GM11168 (cell line): ENCODE results near the gene PLA2G2C.
"Not testable (repeated sequence)": the region's sequence is repeated elsewhere in the genome, so short reads cannot be mapped to it uniquely, and the experiment has no call there.

ENCODE experiments used
- in situ Hi-C: fragments of 300-500 bp; cut with MboI; formaldehyde crosslinking; loops from one replicate; pipeline ENCODE4 v1.12.0; 2022; ENCODE audit warnings: low sequenced_read_pairs; ENCODE audit not compliant: unreplicated experiment

PLA2G2C gene, protein sequence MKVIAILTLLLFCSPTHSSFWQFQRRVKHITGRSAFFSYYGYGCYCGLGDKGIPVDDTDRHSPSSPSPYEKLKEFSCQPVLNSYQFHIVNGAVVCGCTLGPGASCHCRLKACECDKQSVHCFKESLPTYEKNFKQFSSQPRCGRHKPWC

DNA sequence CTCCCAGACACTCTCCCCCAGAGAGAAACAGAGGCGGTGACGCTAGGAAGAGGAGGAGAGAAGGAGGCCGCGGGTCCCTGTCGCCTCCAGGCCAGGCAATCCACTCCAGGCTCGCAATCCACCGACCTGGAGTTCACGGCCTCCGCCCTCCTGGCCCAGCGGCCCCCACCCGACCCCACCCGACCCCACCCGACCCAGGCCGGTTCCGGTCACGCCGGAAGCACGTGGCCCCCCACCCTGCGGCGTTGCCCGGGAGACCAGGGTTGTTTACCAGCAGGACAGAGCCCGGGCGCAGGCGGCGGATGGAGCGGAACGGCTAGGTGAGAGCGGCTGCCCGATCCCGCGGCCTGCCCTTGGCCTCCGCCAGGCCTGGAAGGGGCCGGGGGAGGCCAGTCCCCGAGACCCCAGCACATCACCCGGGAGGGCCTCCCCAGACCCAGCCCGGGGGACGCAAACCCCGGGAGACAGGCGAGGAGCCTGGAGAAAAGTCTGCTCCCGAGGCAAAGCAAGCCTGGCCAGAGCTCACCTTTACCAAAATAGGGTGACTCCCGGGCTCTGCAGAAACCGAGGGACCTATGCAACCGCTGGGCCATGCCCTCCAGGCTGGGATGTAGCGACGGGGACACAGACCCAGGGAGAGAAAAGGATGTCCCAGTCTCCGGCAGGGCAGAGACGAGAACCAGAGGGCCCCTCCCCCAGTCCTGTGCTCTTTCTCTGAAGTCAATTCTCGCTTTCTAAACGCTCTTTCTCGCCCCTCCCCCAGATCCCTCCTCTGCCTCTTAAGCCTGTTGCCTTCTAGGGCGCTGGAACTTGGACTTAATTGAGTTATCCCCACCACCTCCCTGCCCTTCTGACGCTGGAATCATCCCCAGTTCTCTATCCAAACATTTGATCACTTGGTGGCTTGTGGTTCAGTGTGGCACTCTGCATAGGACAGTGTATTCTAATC is at the start of gene PLA2G2C, which contains the start of gene UBXN10:
Gene PLA2G2C, minus strand, starts transcription at position 685 of the 949 bp plus-strand sequence. CDS start 9,155 bp downstream, outside the sequence.
Gene UBXN10, plus strand, starts transcription at position 263 of the 949 bp plus-strand sequence. CDS start 4,466 bp downstream, outside the sequence.
- in situ Hi-C loops: no loop called here

DNA sequence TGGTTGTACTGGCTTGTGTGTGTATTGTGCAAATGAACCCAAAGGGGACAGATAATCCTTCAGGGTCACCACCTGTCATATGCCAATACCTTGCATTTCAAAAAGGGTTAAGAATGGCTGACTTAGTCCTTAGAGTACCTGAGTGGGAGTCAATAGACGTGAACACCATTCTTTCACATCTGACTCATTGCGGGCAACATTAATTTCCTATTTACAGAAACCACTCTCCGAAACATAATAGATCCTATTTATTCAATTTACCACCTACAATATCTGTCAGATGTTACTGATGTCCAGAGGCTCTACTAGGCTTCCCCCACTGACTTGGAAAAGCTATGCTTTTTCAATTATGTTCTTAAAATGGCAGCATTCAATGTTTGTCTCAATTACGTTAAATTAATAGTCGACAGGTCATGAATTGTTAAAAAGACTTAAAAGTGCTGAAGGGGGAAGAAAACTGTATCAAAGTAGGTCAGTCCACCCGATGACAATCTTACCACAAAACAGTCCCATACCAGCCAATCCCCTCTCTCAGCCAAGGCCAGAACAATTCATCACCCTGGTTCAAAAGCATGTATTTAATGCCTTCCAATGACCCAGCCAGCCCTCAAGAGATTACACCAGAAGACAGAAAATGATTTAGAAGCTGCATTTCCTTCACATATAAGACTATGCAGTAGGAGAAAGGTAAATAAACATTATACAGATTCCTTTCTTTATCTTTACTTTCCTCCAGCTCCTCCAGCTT is 48.6 kb upstream of the PLA2G2C start:
- in situ Hi-C loops: no loop called here

DNA sequence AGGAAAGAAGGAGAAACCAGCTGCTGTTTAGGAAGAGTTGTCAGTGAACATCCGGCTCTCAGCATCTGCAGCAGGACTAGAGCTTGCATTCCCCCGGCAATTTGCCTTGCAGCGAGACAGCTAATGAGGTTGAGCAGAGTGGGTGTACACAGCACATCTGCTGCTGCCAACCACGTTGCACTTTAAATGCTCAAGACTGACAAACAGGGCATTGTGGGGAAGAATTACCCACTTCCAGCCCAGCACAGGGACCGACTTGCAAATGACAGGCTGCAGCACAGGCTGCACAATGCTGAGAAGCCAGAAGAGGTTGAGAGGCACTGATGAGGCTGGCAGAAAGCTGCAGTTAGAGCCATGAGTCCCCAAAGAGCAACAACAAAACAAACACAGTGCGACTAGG is 47.5 kb upstream of the PLA2G2C start:
- in situ Hi-C loops: no loop called here

DNA sequence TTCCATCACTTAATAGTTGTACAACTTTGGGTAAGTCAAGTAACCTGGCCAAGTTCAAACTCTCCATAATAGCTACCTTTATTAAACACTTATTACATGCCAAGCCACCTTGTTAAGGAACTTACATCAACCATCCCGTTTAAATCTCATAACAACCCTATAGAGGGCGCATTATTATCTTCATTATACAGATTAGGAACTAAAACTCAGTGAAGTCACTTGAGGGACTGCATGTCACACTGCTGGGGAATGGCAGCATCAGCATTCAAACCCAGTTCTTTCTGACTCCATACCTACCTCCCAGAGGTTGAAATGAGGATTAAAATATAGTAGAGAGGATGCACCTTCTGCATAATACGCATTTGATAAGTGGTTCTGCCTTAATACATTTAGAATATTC is 47.1 kb upstream of the PLA2G2C start:
- in situ Hi-C loops: no loop called here

DNA sequence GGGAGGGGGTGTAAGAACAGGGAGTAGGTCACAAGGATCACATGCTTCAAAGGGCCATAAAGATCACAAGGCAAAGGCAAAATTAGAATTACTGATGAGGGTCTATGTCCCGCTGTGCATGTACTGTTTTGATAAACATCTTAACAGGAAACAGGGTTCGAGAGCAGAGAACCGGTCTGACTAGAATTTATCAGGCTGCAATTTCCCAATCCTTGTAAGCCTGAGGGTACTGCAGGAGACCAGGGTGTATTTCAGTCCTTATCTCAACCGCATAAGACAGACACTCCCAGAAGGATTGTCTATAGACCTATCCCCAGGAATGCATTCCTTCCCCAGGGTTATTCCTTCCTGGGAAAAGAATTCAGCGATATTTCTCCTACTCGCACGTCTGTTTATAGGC is 46.2 kb upstream of the PLA2G2C start:
- in situ Hi-C loops: not testable (repeated sequence)

DNA sequence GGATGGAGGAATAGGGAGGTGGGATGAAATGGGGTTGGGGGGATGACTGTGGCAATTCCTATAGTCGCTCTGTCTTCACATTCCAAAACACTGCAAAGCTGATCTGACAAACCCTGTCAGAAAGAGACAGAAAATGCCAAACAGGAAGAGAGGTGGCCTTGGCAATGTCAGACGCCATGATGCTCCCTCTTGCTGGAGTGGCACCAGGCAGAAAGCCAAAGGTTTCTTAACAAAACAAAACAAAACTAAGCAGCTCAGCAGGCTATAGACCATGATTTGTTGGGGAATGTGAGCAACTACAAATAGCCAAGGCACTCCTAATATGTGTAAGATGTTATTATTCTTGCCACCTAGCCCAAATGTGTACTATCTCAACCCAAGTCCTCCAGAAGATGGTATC is 42.9 kb upstream of the PLA2G2C start:
- in situ Hi-C loops: loop anchor here (10.0 kb wide), 1 partner anchor 266 kb away; no protein-coding TSS in a partner anchor

DNA sequence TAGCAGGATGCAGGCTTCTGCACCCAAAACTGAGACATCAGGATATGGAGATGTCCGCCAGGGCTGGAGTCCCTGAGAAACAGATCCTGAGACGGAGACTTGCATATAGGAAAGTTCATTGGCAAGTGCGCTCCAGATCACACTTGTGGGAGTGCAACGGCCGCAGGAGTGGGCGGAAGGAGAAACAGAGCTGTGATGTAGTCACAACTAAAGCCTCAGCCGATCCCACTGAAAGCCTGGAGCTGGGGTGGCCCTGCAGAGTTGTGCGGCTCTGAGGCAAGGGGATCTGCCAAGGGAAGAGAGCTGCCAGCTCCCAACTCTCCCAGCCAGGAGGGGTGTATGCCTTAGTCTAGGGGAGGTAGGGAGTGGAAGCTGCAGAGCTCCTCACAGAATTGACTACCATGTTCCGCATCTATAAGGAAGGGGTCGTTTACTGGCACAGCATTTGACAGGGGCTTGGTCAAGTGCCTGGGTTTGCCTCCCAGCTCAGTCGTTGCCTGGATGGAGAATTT is 42.1 kb upstream of the PLA2G2C start:
- in situ Hi-C loops: loop anchor here (10.0 kb wide), 1 partner anchor 266 kb away; no protein-coding TSS in a partner anchor

DNA sequence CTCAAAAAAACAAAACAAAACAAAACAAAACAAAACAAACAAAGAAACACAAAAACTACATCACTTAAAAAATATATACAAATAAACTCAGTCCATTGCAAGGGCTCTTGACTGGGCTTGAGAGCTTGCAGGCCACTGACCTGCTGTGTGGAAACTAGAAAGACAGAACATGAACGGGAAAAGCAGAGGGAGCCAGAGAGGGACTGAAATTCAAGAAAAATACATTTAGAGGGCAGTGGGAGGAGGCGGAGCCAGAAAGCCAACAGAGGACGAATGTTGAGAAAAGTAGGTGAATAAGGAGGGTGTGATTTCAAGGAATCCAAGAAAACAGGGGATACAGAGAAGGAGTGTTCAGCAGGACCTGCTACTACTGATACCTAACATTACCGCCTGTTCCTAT is 41.4 kb upstream of the PLA2G2C start:
- in situ Hi-C loops: loop anchor here (10.0 kb wide), 1 partner anchor 267 kb away; no protein-coding TSS in a partner anchor

DNA sequence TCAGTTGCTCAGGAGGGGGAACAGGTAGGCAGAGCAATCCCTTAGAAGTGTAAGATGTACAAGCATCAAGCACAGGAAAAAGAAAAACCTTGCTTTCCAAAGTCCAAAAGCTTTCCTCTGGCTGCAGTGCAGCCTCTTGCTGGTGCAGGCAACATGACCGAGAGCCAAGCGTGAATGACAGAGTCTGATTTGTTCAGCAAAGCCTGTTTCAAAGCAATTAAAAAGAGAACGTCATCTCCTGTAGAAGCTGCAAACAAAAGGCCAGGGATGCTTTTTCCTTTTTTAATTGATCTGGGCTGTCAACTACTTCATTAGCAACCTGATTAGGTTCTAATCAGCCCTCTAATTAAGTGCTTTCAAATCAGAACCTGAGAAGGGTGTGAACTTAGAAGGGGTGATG is 38.2 kb upstream of the PLA2G2C start:
- in situ Hi-C loops: loop anchor here (10.0 to 25.0 kb wide), 3 partner anchors 213 to 413 kb away; partner anchors contain the start of gene PINK1

DNA sequence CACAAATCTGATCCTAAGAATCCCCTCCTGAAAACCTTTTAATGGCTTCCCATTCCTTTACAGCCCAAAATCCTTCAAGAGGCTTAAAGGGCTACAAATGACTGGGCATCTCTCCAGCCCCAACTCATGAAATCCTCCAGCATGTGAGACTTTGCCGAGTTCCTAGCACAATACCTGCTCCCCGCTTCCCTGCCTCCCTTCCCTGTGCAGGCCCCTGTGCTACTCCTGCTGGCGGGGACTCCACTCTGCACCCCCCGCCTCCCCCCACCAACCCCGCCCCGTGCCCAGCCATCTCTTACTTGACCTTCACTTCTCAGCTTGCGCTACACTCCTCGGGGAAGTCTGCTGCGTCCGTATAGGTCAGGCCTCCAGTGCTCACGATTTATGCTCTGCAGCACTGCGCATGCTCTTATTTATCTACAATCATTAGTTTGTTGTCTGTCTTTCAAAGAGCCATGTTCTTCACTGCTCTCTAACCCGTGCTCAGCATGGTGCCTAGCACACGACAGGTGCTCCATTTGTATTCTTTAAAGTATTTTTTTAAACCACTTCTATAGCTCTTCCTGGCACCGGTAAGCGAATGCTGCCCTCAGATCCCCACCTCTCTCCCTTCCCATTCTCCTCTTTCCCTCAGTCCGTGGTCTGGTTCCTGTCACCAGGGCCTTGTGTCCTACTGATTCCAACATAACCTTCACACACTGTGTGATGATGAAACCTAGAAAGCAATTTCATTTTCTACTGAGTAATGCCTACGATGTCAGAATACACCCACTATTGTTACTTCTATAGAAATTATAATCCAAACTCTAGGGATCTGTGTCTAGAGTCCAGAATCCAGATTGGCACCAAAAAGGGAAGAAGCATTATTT is 37.5 kb upstream of the PLA2G2C start:
- in situ Hi-C loops: loop anchor here (10.0 to 25.0 kb wide), 3 partner anchors 214 to 414 kb away; partner anchors contain the start of gene PINK1

DNA sequence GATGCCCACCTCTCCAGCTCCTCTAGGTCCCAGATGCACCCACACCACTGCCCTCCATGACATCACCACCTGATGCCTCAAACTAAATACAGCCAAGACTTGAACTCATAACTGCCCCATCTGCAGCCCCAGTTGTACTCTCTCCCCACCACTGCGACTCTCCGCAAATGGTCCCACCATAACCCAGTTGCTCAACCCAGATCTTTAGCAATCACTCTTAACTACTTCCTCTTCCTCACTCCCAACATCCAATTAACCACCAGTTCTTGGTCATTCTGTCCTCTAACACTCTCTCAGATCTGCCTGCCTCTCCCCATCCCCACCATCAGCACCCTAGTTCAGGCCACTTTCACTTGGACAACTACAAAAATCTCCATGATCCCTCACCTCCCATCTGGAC is 36.8 kb upstream of the PLA2G2C start:
- in situ Hi-C loops: loop anchor here (10.0 to 25.0 kb wide), 3 partner anchors 214 to 414 kb away; partner anchors contain the start of gene PINK1

DNA sequence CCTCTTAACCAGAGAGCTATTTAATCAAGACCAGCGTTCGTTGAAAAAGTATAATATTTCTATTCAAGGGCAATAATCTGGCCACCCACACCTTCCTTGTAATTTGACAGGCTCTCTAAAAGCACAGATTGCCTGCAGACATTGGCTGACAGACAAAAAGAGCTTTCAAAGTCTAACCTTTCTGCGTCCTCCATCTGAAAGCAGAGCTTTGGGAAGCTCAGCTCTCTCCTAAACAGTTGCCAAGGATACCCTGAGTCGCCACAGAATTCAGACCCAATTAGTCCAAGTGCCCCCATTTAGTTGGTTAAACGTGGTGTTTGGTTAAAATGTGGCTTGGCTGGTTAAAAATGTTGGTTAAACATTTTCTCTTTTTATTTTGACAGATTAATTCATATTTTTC is 33.7 kb upstream of the PLA2G2C start:
- in situ Hi-C loops: loop anchor here (10.0 to 25.0 kb wide), 3 partner anchors 217 to 417 kb away; partner anchors contain the start of gene PINK1

DNA sequence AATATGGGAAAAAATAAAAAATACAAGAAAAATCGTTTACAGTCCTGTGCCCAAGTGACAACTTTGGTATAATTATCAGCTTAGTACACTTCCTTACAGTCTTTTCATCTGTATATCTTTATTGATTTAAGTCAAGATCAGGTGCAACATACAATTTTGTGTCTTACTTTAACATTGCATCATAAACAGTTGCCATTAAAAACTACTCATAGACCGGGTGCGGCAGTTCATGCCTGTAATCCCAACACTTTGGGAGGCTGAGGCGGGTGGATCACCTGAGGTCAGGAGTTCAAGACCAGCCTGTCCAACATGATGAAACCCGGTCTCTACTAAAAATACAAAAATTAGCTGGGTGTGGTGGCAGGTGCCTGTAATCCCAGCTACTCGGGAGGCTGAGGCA is 32.7 kb upstream of the PLA2G2C start:
- in situ Hi-C loops: loop anchor here (25.0 kb wide), 2 partner anchors 218 to 418 kb away; partner anchors contain the start of gene PINK1

DNA sequence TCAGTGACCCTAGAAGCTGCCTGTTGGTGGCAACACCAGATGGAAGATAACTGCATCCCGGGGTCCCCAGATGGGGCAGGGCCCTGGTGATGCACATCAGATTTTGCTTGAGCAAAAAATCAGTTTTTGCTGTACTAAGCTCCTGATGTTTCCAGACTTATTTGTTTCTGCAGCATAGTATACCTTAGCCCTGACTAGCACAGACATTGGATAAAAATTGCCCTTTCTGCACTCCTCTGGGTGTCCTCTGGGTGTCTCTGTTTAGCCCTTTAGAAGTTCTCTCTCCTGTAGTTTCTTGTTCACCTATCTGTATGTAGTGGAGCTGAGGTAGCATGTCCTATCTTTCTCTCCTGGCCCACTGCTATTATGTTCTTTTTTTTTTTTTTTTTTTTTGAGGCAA is 30.3 kb upstream of the PLA2G2C start:
- in situ Hi-C loops: loop anchor here (25.0 kb wide), 2 partner anchors 221 to 421 kb away; partner anchors contain the start of gene PINK1

DNA sequence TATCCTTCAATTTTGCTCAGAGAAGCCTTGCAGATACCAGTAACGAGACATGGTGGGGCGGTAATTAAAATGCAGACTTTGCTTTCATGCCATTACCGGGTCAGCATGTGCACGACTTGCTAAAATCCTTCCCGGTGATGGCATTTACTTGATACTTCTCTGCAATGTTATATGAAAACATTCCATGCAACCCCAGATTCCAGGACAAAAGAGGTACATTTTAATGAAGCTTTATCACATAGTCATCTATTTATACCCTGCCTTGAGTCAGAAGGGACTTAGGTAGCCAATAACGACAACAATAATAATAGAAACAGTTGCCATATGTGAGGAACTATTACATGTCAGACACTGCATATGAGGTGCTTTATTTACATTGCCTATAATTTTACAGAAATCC is 29.4 kb upstream of the PLA2G2C start:
- in situ Hi-C loops: loop anchor here (25.0 kb wide), 2 partner anchors 222 to 422 kb away; partner anchors contain the start of gene PINK1

DNA sequence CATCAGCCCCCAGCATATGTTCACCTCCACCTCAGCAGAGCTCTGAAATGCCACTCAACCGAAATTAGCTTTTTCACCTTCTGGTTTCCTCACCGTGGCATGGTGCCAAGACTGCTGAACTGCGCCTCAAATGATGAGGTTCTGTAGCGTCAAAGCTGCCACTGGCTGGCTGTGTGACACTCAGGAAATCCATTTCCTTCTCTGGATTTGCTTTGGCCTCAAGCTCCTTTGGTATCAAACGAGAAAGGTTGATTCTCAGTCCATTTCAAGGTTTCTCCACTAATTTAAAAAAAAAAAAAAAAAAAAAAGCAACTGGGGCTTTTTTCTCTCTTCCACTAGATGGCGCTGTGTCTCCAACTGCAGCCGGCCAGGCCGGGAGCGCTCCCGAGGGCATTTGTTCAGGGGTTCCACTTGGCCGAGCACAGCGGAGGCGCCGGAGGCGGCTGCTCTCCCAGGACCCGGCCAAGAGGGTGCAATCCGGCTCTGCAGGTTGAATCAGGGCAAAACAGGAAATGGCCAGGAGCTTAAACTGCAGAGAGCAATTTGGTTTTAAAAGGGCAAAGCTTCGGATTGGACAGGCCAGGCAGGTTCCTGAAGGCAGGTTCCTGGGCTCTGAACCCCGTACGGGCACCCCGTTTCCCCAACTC is 26.5 kb upstream of the PLA2G2C start:
- in situ Hi-C loops: loop anchor here (25.0 kb wide), 2 partner anchors 224 to 424 kb away; partner anchors contain the start of gene PINK1

DNA sequence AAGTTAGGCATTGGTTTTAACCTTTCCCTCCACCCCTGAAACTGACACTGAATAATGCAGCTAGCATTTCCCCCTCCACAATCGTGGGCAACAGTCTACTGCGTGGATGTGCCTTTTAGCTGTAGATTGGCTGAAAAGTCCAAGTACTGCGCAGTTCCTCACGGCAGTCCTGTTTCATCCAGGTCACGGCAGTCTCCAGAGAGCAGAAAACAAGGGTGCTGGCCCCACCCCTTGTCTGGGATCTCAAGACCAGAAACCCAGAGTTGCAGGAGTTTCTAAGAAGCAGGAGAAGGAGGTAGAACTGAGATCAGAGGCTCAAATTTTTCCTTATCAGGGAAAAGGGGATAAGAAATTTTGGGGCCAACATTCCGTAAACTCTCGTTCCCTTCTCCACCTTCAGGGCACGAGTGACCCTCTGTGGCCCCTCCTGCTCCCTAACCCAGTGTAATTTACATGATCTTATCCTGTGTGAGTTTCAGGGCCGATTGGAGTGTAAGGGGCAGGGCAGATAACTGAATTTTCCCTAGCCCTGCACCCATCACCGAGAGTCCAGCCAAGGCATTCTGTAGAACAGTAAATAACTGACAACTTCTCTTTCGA is 25.9 kb upstream of the PLA2G2C start:
- in situ Hi-C loops: loop anchor here (25.0 kb wide), 2 partner anchors 225 to 425 kb away; partner anchors contain the start of gene PINK1

DNA sequence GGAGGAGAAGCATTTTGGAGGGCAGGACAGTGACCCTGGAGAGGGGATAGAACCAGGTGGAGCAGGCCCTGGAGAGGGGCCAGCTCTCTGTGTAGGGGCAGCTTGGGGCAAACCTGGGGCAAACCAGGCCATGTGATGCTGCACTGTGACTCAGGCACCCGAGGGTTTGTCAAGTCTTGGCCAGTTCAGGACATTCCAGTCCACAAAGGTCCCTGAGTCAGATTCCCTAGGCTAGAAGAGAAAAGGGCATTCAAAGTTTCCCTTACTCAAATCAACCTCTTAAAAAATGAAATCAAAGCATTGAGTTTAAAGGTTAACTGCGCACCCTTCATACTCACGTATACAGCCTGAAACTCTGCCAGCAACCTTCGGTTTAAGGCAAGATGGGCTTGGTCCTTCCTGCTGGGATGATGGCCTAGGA is 25.2 kb upstream of the PLA2G2C start:
- in situ Hi-C loops: loop anchor here (25.0 kb wide), 2 partner anchors 226 to 426 kb away; partner anchors contain the start of gene PINK1
